Omental fat pad (tissue), 4 donors: Measurements from ENCODE around the gene C19orf73. TPM values are rescaled to one million over a fixed set of nuclear protein-coding genes. Genes with fewer than 3 reads are reported as not detected.
"Not testable (repeated sequence)": the region's sequence is repeated elsewhere in the genome, so short reads cannot be mapped to it uniquely, and the experiment has no call there.

ENCODE experiments used
- ATAC-seq: fragments of 150-250 bp; one replicate; pipeline ENCODE4 v1.9.1; 2016; ENCODE audit warnings: mild to moderate bottlenecking, moderate library complexity; ENCODE audit not compliant: low FRiP score
- DNase-seq: peaks from one replicate; pipeline ENCODE4 v3.0.0-alpha.2; 2019; ENCODE audit warnings: low spot score
- total RNA-seq, 4 donors: library from RNA; depleted of rRNA; stranded (reverse); fragments of >200 nt; gene quantifications; one replicate each; pipeline ENCODE4 v1.1.0, GENCODE V29; 2016
- TF ChIP-seq, protein P1 (sequence below), 3 donors: fragments of 450-650 bp; IDR thresholded peaks; one replicate each; pipeline ENCODE4 v1.5.1; 2016 to 2017; ENCODE audit warnings: antibody characterized with exemption in 3 of 3, mild to moderate bottlenecking in 3 of 3, moderate library complexity in 2 of 3

Gene C19orf73
- total RNA-seq, 4 donors from 2014 or later: 1.6 to 3.5 (median 2.9) TPM

GRCh38 chr19:49084206-49085019 lies 34.5 kb downstream of the C19orf73 start:
- no peak for ATAC-seq
- TF ChIP-seq, protein P1, sequence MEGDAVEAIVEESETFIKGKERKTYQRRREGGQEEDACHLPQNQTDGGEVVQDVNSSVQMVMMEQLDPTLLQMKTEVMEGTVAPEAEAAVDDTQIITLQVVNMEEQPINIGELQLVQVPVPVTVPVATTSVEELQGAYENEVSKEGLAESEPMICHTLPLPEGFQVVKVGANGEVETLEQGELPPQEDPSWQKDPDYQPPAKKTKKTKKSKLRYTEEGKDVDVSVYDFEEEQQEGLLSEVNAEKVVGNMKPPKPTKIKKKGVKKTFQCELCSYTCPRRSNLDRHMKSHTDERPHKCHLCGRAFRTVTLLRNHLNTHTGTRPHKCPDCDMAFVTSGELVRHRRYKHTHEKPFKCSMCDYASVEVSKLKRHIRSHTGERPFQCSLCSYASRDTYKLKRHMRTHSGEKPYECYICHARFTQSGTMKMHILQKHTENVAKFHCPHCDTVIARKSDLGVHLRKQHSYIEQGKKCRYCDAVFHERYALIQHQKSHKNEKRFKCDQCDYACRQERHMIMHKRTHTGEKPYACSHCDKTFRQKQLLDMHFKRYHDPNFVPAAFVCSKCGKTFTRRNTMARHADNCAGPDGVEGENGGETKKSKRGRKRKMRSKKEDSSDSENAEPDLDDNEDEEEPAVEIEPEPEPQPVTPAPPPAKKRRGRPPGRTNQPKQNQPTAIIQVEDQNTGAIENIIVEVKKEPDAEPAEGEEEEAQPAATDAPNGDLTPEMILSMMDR (IDR thresholded peaks at IDR 0.05): no peak
- no peak for DNase-seq

- TF ChIP-seq, protein P1 (IDR thresholded peaks at IDR 0.05): no peak
- ATAC-seq: no peak
- no peak for DNase-seq
Observed at GRCh38 chr19:49081273-49081672, 37.7 kb downstream of the C19orf73 start.

- DNase-seq (no peak), ATAC-seq (no peak)
- TF ChIP-seq, protein P1 (IDR thresholded peaks at IDR 0.05): no peak
Observed at GRCh38 chr19:49080392-49080791, 38.6 kb downstream of the C19orf73 start.

DNA sequence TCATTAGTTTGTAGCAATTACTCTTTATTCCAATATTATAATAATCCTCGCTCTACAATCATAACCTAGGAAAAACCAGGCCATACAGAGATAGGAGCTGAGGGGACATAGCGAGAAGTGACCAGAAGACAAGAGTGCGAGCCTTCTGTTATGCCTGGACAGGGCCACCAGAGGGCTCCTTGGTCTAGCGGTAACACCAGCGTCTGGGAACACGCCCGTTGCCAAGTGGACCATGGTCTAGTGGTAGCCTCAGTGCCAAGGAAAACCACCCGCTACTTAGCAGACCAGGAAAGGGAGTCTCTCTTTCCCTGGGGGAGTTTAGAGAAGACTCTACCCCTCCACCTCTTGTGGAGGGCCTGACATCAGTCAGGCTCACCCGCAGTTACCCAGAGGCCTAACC lies 44.1 kb downstream of the C19orf73 start:
- TF ChIP-seq, protein P1 (IDR thresholded peaks at IDR 0.05): peak in 1 of 3 donors; percentile 16
- ATAC-seq, DNase-seq: not testable (repeated sequence)

DNA sequence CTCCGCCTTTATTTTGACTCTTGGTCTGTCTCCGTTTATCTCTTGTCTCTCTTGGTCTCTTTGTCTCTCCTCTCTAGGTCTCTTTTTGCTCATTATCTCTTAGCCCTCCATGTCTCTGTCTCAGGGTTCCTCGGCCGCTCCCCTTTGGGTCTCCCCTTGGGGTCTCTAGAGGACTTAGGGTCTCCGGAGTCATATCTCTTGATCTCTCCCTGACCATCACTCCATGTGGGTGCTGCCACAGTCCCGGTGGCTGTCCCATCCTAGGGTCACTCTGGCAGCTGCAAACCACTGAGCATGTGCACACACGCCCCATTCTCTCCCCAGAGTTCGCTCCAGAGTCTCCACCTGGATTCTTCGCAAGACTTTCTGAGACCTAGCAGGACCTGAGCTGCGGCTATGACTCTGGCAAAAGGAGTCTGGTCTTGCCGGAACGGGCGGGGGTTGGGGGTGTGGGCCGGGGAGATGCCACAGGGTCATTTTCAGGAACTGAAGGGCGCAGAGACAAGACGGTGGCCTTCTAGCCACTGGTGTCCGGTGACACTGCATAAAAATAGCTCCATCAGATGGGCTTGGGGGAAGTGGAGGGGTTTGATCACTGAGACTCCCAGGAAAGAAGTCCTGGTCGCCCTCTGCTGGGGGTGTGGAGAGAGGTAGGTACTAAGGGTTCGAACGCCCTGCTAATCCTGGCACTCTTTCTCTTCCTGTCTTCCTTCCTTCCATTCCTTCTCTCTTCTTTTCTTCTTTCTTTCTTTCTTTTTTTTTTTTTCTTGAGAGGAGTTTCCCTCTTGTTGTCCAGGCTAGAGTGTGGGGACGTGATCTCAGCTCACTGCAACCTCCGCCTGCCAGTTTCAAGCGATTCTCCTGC lies 45.2 kb downstream of the C19orf73 start:
- TF ChIP-seq, protein P1 (IDR thresholded peaks at IDR 0.05): no peak
- ATAC-seq (no peak), DNase-seq (no peak)

DNA sequence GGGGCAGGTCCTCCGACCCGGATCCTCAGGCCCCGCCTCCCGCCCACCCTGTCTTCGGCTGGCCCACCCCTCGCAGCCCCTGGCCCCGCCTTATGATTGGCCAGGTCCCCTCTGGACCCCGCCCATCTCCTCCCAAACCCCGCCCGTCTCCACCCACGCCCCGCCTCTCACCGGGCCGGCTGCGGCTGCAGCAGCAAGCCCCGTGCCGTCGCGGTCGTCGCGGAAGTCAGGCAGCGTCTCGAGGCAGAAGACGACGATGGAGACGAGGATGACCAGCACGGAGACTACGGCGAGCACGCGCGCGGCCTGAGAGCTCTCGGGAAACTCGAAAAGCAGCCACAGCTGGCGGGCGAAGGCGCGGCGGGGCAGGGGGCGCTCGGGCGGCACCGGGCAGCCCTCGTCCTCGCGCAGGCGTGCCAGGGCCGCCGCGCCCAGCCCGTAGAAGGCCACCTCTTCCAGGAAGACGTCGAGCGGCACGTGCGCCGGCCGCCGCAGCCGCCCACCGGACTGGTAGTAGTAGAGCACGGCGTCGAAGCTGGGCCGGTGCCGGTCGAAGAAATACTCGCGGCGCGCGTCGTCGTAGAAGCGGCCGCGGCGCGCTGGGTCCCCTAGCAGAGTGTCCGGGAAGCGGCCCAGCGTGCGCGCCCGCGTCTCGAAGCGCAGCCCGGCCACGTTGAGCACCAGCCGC lies 46.9 kb downstream of the C19orf73 start:
- no peak for DNase-seq
- TF ChIP-seq, protein P1 (IDR thresholded peaks at IDR 0.05): no peak
- ATAC-seq: no peak
